GM18907 (cell line): ENCODE measurements around the gene UVSSA.
"Not testable (repeated sequence)": the region's sequence is repeated elsewhere in the genome, so short reads cannot be mapped to it uniquely, and the experiment has no call there.

Experiments
- ATAC-seq: cut with Tn5 transposase; IDR thresholded peaks from one replicate; pipeline ENCODE4 v1.9.1; 2021; ENCODE audit warnings: mild to moderate bottlenecking, moderate library complexity; ENCODE audit not compliant: unreplicated experiment

Gene UVSSA

DNA sequence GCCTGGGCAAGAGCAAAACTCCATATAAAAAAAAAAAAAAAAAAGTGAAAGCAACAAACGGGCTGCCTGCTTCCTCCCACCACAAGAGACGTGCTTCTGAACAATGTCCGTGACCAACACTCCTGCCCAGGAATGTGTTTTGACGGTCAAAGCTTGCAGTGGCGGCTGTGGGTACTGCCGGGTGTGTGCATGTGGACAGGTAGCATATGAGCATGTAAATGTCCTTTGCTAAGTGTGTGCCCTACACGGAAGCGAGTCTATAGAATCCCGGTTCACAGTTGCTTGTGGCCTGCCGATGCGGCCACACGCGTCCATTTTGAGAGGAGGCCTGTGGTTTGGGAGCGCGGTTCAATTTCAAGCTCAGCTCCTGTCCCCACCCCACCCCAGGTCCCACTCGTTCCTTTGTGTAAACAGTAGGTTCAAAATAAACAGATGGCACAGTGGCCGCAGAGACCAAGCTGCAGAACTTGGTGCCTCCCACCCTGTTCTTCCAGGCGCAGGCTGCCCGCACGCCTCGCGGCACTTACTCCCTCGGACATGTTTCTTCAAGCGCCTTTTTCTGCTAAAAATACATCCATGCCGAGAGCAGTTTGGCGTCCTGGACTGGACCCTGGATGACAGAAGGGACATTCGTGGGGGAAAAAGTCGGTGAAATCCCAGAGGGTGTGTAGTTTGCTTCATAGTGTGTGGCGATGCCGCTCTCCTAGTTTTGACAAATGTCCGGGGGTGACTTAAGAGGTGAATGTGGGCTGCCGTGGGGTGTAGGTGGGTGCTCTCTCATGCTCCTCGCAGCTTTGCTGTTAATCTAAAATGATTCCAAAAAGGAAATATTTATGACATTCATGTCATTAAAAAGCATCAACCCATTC is 70.7 kb downstream of the UVSSA start:
- no peak for ATAC-seq

DNA sequence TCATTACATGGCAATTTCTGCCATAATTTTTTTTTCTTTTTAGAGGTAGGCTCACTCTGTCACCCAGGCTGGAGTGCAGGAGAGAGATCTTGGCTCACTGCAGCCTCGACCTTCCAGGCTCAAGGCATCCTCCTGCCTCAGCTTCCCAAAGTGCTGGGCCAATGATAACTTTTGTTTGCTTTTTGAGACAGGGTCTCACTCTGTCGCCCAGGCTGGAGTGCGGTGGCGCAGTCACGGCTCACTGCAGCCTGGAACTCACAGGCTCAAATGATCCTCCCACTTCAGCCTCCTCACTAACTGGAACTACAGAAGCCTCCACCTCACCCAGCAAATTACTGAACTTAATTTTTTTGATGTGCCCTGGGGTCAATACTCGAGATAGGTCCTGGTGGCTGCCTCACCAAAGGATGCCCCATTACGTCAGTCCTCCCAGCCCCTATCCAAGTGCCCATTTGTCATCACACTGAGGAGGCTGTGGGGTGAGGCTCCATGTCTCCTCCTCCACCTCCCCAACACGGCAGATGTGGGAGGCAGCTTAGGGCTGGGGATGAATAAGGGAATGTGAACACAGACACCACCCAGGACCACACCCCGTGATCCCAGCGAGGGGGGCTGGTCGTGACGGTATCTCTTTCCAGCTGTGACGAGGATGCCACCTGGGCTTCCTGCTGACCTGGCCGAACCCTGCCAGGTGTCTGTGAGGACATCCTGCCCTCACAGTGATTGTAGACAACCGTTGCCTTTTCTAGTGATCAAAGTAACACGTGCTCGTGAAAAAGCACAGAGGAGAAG is 71.7 kb downstream of the UVSSA start:
- no peak for ATAC-seq

DNA sequence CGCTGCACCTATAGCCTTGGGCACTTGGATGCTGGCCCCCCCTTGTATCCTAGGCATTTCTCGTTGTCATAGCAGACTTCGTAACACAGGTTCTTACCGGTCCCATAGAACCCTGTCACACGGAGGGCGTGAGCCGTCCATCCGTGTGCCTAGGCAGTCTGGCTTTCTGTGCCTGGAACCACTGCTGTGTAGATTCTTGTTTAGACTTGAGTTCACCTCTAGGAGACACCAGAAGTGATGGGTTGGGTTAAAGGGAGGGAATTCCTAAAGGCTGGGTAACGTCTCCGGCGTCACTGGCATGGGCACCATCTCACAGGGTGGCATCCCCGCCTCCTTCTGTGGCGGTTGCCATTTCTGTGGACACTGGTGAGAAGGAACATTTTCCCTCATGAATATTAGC is 72.7 kb downstream of the UVSSA start:
- ATAC-seq, result no peak

DNA sequence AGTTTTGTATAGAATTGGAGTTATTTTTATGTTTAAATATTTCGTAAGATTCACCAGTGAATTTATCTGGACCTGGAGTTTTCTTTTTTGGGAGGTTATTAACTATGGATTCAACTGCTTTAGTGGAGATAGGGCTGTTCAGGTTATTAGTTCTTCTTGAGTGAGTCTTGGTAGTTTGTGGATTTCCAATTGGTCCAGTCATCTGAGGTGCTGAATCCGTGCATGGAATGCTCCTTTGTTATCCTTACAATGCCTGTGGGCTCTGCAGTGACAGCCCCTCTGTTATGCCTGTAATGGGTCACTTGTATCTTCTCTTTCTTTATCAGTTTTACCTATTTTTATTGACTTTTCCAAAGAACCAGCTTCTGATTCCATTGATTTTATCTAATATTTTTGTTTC is 74.6 kb downstream of the UVSSA start:
- ATAC-seq, result no peak

DNA sequence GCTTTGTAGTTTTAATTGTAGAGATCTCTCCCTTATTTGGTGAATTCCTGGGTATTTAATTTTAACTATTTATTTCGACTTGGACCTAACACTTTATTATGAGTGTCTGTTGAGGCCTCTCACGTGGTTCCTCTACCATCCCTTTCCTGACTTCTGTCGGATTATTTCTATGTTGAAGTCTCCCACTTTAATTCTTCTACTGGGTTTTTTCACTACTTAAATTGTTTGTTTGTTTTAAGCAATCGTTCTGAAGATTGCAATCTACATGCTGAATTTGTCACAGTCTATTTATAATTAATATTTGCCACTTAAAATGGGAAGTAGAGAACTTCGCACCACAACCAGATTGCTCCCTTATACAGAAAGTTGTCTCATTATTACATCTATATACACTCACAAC is 80.0 kb downstream of the UVSSA start:
- ATAC-seq, result no peak

DNA sequence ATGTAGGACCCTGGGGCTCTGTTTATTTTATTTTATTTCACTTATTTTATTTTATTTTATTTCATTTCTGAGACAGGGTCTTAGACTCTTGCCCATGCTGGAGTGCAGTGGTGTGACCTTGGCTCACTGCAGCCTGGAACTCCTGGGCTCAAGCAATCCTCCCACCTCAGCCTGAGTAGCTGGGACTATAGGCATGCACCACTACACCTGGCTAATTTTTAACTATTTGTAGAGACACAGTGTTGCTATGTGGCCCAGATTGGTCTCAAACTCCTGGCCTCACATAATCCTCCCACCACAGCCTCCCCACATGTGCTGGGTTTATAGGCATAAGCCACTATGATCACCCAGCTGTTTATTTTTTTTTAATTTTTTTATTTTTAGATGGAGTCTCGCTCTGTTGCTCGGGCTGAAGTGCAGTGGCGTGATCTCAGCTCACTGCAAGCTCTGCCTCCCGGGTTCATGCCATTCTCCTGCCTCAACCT is 96.7 kb downstream of the UVSSA start:
- ATAC-seq, result not testable (repeated sequence)
